ENCODE measurements around the gene SHISA3.

DNA sequence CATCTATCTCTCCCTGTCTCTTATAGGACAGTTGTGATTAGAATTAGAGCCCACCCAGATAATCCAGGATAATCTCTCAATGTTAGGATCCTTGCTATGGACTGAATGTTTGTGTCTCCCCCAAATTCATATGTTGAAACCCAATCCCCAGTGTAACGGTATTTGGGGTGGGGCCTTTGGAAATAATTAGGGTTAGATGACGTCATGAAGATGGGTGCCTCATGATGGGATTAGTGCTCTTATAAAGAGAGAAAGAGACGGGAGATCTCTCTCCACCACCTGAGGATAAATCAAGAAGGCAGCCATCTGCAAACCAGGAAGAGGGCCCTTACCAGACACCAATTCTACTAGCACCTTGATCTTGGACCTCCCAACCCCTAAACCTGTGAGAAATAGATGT is 33.7 kb upstream of the SHISA3 start:
- no peak for TF ChIP-seq POLR2A (IDR thresholded peaks at IDR 0.05)
- TF ChIP-seq, protein P1, sequence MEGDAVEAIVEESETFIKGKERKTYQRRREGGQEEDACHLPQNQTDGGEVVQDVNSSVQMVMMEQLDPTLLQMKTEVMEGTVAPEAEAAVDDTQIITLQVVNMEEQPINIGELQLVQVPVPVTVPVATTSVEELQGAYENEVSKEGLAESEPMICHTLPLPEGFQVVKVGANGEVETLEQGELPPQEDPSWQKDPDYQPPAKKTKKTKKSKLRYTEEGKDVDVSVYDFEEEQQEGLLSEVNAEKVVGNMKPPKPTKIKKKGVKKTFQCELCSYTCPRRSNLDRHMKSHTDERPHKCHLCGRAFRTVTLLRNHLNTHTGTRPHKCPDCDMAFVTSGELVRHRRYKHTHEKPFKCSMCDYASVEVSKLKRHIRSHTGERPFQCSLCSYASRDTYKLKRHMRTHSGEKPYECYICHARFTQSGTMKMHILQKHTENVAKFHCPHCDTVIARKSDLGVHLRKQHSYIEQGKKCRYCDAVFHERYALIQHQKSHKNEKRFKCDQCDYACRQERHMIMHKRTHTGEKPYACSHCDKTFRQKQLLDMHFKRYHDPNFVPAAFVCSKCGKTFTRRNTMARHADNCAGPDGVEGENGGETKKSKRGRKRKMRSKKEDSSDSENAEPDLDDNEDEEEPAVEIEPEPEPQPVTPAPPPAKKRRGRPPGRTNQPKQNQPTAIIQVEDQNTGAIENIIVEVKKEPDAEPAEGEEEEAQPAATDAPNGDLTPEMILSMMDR (IDR thresholded peaks at IDR 0.05): no peak
